OCI-LY7 (cell line): ENCODE data around the gene WDR86. TPM values are rescaled to one million over a fixed set of nuclear protein-coding genes. Genes with fewer than 3 reads are reported as not detected.
A peak's percentile ranks its signal among the peaks of the same experiment; 100 is the strongest.

Source experiments
- BruUV-seq: library from RNA; stranded (reverse); fragments of 400-500 nt; replicated peaks from 2 replicates; lab custom pipeline; 2021; lab: Mats Ljungman, UMichigan
- CTCF ChIA-PET: fragments of 300-600 bp; sonication (Branson Sonifier 250); formaldehyde crosslinking; loops from one replicate; lab custom pipeline; 2022; ENCODE audit warnings: antibody characterized with exemption; ENCODE audit not compliant: unreplicated experiment; lab: Charles Lee
- POLR2A ChIA-PET: fragments of 300-600 bp; sonication (Branson Sonifier 250); formaldehyde crosslinking; loops from one replicate; lab custom pipeline; 2022; ENCODE audit warnings: antibody characterized with exemption; lab: Charles Lee
- DNase-seq: peaks from one replicate; pipeline ENCODE4 v3.0.0-alpha.2; 2015; ENCODE audit warnings: low spot score
- H2AFZ ChIP-seq: fragments of 200-600 bp; sonication (generic), shearing (Covaris generic); 2 replicates; pipeline ENCODE4 v1.6.1; 2014; ENCODE audit warnings: mild to moderate bottlenecking, antibody characterized with exemption, low read length, moderate library complexity
- H3K27ac ChIP-seq: fragments of 200-600 bp; sonication (generic); 2 replicates; pipeline ENCODE4 v1.5.1; 2014; ENCODE audit warnings: mixed run types, low read depth, mild to moderate bottlenecking, moderate library complexity, low read length, inconsistent platforms; ENCODE audit not compliant: poor library complexity, severe bottlenecking
- H3K36me3 ChIP-seq: fragments of 200-600 bp; sonication (generic); 2 replicates; pipeline ENCODE4 v1.6.1; 2014; ENCODE audit warnings: mild to moderate bottlenecking, antibody characterized with exemption, low read length, moderate library complexity, mixed read lengths; ENCODE audit not compliant: insufficient read depth
- H3K4me1 ChIP-seq: fragments of 200-600 bp; sonication (generic); 2 replicates; pipeline ENCODE4 v1.5.1; 2014; ENCODE audit warnings: mild to moderate bottlenecking, low read length; ENCODE audit not compliant: insufficient read depth, poor library complexity, severe bottlenecking
- H3K4me2 ChIP-seq: fragments of 200-600 bp; sonication (generic); 2 replicates; pipeline ENCODE4 v1.6.1; 2014; ENCODE audit warnings: mild to moderate bottlenecking, low read length
- H3K4me3 ChIP-seq: fragments of 200-600 bp; sonication (generic); 2 replicates; pipeline ENCODE4 v1.5.1; 2014; ENCODE audit warnings: mild to moderate bottlenecking, low read depth, low read length; ENCODE audit not compliant: poor library complexity, severe bottlenecking
- H3K79me2 ChIP-seq: fragments of 200-600 bp; sonication (generic); 2 replicates; pipeline ENCODE4 v1.6.1; 2016; ENCODE audit warnings: low read depth, mild to moderate bottlenecking, low read length, moderate library complexity, mixed read lengths; ENCODE audit not compliant: insufficient read depth
- H3K9me2 ChIP-seq: fragments of 200-600 bp; sonication (generic); 2 replicates; pipeline ENCODE4 v1.6.1; 2016; ENCODE audit warnings: mild to moderate bottlenecking, low read length, mixed read lengths; ENCODE audit not compliant: insufficient read depth
- H3K9me3 ChIP-seq: fragments of 200-600 bp; sonication (generic); 2 replicates; pipeline ENCODE4 v1.6.1; 2014; ENCODE audit warnings: mild to moderate bottlenecking, mixed run types, low read length, mixed read lengths
- H4K20me1 ChIP-seq: fragments of 200-600 bp; sonication (generic); 2 replicates; pipeline ENCODE4 v1.6.1; 2014; ENCODE audit warnings: mild to moderate bottlenecking, antibody characterized with exemption, low read length, moderate library complexity, mixed read lengths; ENCODE audit not compliant: insufficient read depth
- EZH2phosphoT487 ChIP-seq: fragments of 200-600 bp; sonication (generic); IDR thresholded peaks from 2 replicates; pipeline ENCODE4 v1.6.1; 2018; ENCODE audit warnings: low read depth, borderline replicate concordance, mild to moderate bottlenecking, mixed run types, antibody characterized with exemption, low read length, moderate library complexity, mixed read lengths
- intact Hi-C: fragments of 100-400 bp; cut with micrococcal nuclease; formaldehyde crosslinking; loops from one replicate; pipeline ENCODE4 v1.10.0; 2022; ENCODE audit not compliant: unreplicated experiment
- total RNA-seq, 2 experiments: library from RNA; depleted of rRNA in 1 of 2; stranded (reverse); fragments of >200 nt in 1 of 2; shearing (Covaris generic) in 1 of 2; gene quantifications; 2 replicates each; pipeline ENCODE4 v1.2.3, GENCODE V29; 2014 to 2022
- TF ChIP-seq, protein P1 (sequence below): fragments of 200-600 bp; sonication (generic); conservative IDR thresholded peaks from 2 replicates; pipeline ENCODE4 v1.5.1; 2014; ENCODE audit warnings: mild to moderate bottlenecking, antibody characterized with exemption, low read length, moderate library complexity, mixed read lengths

Gene WDR86
- total RNA-seq, 2 experiments from 2014 or later, result 0.44 to 0.51 TPM

DNA sequence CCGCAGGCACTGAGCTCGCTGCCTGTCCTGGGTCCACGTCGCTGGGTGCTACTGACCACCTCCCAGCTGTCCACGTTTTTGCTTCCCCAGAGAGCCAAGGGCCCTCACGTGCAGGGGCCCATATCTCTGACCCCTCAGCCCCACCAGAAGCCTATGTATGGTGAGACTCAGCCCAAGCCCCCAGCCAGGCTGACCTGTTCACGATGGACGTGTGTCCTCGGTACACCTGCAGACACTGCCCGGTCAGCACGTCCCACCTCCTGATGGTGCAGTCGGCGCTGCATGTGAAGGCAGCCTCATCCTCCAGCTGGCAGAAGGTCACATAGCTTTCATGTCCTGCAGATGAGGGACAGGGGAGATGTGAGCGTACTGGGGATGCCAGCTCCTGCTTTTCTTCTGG lies 9.9 kb downstream of the WDR86 start:
- Histone ChIP-seq H3K79me2 (no peaks in the 10 kb centered on the region), H3K4me1 (peaks cover 21% of the 10 kb centered on the region), H2AFZ (no peak overlapping the region; the same call in 1 of the 2 replicates), H3K36me3 (no peaks in the 10 kb centered on the region), H3K4me2 (peak overlapping the region; percentile 65; the same call in 1 of the 2 replicates), H4K20me1 (no peaks in the 10 kb centered on the region), H3K9me3 (no peaks in the 10 kb centered on the region), H3K4me3 (no peak overlapping the region), H3K9me2 (no peaks in the 10 kb centered on the region), H3K27ac (no peak overlapping the region)
- intact Hi-C loops, result no loop called here
- DNase-seq, result no peak
- ChIA-PET CTCF (no interaction called here), POLR2A (interaction anchor here (0.6 kb wide), 1 partner anchor 559 kb away, joined by 3 read pairs; no protein-coding TSS in a partner anchor)
- no TSS peak for BruUV-seq
- TF ChIP-seq, protein P1, sequence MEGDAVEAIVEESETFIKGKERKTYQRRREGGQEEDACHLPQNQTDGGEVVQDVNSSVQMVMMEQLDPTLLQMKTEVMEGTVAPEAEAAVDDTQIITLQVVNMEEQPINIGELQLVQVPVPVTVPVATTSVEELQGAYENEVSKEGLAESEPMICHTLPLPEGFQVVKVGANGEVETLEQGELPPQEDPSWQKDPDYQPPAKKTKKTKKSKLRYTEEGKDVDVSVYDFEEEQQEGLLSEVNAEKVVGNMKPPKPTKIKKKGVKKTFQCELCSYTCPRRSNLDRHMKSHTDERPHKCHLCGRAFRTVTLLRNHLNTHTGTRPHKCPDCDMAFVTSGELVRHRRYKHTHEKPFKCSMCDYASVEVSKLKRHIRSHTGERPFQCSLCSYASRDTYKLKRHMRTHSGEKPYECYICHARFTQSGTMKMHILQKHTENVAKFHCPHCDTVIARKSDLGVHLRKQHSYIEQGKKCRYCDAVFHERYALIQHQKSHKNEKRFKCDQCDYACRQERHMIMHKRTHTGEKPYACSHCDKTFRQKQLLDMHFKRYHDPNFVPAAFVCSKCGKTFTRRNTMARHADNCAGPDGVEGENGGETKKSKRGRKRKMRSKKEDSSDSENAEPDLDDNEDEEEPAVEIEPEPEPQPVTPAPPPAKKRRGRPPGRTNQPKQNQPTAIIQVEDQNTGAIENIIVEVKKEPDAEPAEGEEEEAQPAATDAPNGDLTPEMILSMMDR, result no peak
- no peak for TF ChIP-seq EZH2phosphoT487

- Histone ChIP-seq H3K36me3 (no peaks in the 10 kb centered on the region), H4K20me1 (no peaks in the 10 kb centered on the region), H3K4me1 (peaks cover 21% of the 10 kb centered on the region), H3K27ac (no peak overlapping the region), H3K9me3 (no peaks in the 10 kb centered on the region), H3K4me2 (no peak overlapping the region), H3K9me2 (no peaks in the 10 kb centered on the region), H3K79me2 (no peaks in the 10 kb centered on the region), H2AFZ (no peak overlapping the region), H3K4me3 (no peak overlapping the region)
- BruUV-seq, result no TSS peak
- POLR2A ChIA-PET, result no interaction called here
- CTCF ChIA-PET, result no interaction called here
- intact Hi-C loops, result no loop called here
- TF ChIP-seq EZH2phosphoT487, result no peak
- TF ChIP-seq, protein P1, result no peak
- no peak for DNase-seq
These were observed 10.6 kb downstream of the WDR86 start for GRCh38 chr7:151399305-151399601.

DNA sequence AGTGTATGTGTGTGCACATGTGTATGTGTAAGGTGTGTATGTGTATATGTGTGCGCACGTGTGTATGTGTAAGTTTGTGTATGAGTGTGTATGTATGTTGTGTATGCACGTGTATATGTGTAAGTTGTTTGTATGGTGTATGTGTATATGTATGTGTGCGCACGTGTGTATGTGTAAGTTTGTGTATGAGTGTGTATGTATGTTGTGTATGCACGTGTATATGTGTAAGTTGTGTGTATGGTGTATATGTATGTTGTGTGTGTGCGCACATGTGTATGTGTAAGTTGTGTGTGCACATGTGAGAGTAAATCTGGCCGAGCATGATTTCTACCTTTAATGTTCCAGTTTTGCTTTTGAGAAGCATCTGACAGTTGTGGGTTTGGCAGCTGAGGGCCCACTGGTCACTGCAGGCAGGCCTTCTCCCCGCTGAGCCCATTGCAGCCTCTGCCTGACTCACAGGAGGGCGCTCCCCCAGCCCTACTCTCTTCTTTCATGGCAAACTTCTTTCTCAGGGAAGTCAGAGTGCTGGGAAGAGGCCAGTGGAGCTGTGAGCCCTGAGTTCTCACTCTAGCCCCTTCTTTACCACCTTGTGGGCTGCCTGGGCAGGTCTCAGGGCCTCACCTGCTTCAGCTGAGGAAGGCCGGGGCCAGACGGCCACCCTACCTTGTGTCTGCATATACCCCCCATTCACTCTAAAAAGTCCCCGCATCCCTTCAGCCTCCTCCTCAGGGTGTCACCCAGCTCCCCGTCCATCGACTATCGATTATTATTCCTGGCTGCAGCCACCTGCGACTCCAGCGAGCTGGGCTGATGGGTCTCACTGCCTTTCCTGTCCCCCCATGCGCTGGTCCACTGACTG lies 11.2 kb downstream of the WDR86 start:
- POLR2A ChIA-PET, result no interaction called here
- H4K20me1 ChIP-seq, result no peaks in the 10 kb centered on the region
- peaks cover 21% of the 10 kb centered on the region for H3K4me1 ChIP-seq
- H3K9me3 ChIP-seq, result no peaks in the 10 kb centered on the region
- H3K36me3 ChIP-seq, result no peaks in the 10 kb centered on the region
- no peak overlapping the region for H3K4me2 ChIP-seq
- H3K9me2 ChIP-seq, result no peaks in the 10 kb centered on the region
- TF ChIP-seq, protein P1, result no peak
- no peak for TF ChIP-seq EZH2phosphoT487
- H3K4me3 ChIP-seq, result no peak overlapping the region
- no peak overlapping the region for H3K27ac ChIP-seq
- BruUV-seq, result no TSS peak
- DNase-seq, result no peak
- no peaks in the 10 kb centered on the region for H3K79me2 ChIP-seq
- no peak overlapping the region for H2AFZ ChIP-seq
- CTCF ChIA-PET, result no interaction called here
- intact Hi-C loops, result no loop called here
